Measurements from ENCODE around the gene SAC3D1. TPM values are rescaled to one million over a fixed set of nuclear protein-coding genes. Genes with fewer than 3 reads are reported as not detected.

Gene SAC3D1
- total RNA-seq, 2 donors from 2014 or later, result 25.0 to 29.4 TPM

DNA sequence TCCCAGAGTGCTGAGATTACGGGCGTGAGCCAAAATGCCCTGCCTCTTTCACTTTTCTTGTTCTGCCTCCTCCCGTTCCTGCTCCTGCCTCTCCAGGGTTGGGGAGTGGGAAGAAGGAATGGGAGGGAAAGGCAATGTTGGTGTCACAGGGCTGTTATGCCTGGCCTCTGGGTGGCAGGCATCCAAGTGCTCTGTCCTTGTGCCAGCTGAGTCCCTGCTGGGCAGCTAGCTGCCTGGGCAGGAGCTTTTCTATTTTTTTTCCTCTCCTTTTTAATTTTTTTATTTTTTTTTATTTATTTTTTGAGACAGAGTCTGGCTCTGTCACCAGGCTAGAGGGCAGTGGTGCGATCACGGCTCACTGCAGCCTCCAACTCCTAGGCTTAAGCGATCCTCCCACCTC lies 4.1 kb upstream of the SAC3D1 start:
- Histone ChIP-seq H3K27ac (no peak overlapping the region), H3K4me1 (replicated peaks) (peaks cover 5% of the 10 kb centered on the region), H3K27me3 (replicated peaks; ENCODE audit: insufficient read depth) (no peaks in the 10 kb centered on the region), H3K4me3 (no peak overlapping the region), H3K36me3 (peaks cover 13 to 14% of the 10 kb centered on the region in 2 donors), H3K9me3 (no peaks in the 10 kb centered on the region)
- intact Hi-C loops (cut with DNase I), result no loop called here
- WGBS, result 71% methylated on average over 6 of the region's 6 CpGs
- no peak for TF ChIP-seq POLR2A (IDR thresholded peaks at IDR 0.05)
- no peak for TF ChIP-seq CTCF (IDR thresholded peaks at IDR 0.05)
- no peak for TF ChIP-seq POLR2AphosphoS5 (IDR thresholded peaks at IDR 0.05)
- peak; percentile 36 for DNase-seq (ENCODE audit: low spot score)

DNA sequence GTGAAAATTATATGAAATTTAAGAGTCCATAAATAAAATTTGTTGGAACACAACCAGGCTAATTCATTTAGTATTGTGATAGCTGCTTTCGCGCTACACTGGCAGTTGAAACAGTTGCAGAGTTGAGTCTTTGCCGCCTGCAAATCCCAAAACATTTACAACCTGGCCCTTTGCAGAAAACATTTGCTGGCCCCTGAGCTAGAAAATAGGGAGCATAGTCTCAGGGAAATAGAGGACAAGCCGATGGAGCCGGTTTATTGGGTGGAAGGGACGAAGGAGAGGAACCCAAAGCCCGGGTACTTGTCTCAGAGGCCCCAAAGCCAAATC lies 527 bp upstream of the SAC3D1 start:
- Histone ChIP-seq H3K9me3 (no peaks in the 10 kb centered on the region), H3K36me3 (peaks cover 6% of the 10 kb centered on the region in 2 donors), H3K27me3 (replicated peaks; ENCODE audit: insufficient read depth) (no peaks in the 10 kb centered on the region), H3K4me1 (replicated peaks) (peaks cover 5% of the 10 kb centered on the region), H3K4me3 (peak overlapping the region; percentile 80 to 82), H3K27ac (peak overlapping the region; percentile 88 to 95)
- intact Hi-C loops (cut with DNase I), result loop anchor here (5.0 kb wide), 1 partner anchor 42 kb away; the partner anchor contains the start of genes CDCA5 and ZFPL1
- TF ChIP-seq CTCF (IDR thresholded peaks at IDR 0.05) (no peak), POLR2A (IDR thresholded peaks at IDR 0.05) (no peak), POLR2AphosphoS5 (IDR thresholded peaks at IDR 0.05) (no peak)
- no peak for DNase-seq (ENCODE audit: low spot score)
- WGBS, result 15% methylated on average over 7 of the region's 7 CpGs

DNA sequence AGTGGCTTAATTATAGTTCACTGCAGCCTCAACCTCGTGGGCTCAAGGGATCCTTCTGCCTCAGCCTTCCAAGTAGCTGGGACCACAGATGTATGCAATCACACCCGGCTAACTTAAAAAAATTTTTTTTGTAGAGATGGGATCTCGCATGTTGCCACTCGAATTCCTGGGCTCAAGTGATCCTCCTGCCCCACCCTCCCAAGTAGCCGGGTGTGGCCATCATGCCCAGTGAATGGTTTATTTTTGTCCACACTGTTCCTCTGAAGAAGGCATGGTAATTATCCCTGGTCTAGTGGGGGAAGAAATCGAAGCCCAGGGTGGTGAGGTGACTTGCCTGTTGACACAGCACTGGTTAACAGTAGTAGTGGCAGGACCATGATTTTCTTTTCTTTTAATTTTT lies 1.9 kb downstream of the SAC3D1 start:
- intact Hi-C loops (cut with DNase I), result loop anchor here (5.0 kb wide), 1 partner anchor 39 kb away; the partner anchor contains the start of genes CDCA5 and ZFPL1
- peaks cover 5% of the 10 kb centered on the region for H3K4me1 ChIP-seq (replicated peaks)
- no peak for DNase-seq (ENCODE audit: low spot score)
- no peak overlapping the region for H3K4me3 ChIP-seq
- peaks cover 0 to 6% of the 10 kb centered on the region in 2 donors for H3K36me3 ChIP-seq
- 86% methylated on average over 6 of the region's 6 CpGs for whole genome bisulfite sequencing
- H3K27ac ChIP-seq, result no peak overlapping the region
- H3K27me3 ChIP-seq (replicated peaks; ENCODE audit: insufficient read depth), result no peaks in the 10 kb centered on the region
- H3K9me3 ChIP-seq, result no peaks in the 10 kb centered on the region
- TF ChIP-seq POLR2AphosphoS5 (IDR thresholded peaks at IDR 0.05) (no peak), POLR2A (IDR thresholded peaks at IDR 0.05) (no peak), CTCF (IDR thresholded peaks at IDR 0.05) (no peak)

GRCh38 chr11:65043881-65044501 lies 3.0 kb downstream of the SAC3D1 start:
- Histone ChIP-seq H3K4me3 (no peak overlapping the region), H3K27ac (no peak overlapping the region), H3K27me3 (replicated peaks; ENCODE audit: insufficient read depth) (no peaks in the 10 kb centered on the region), H3K36me3 (no peaks in the 10 kb centered on the region), H3K4me1 (replicated peaks) (peaks cover 5% of the 10 kb centered on the region), H3K9me3 (no peaks in the 10 kb centered on the region)
- intact Hi-C loops (cut with DNase I), result loop anchor here (5.0 kb wide), 1 partner anchor 38 kb away; the partner anchor contains the start of genes CDCA5 and ZFPL1
- DNase-seq (ENCODE audit: low spot score), result no peak
- 88% methylated on average over 22 of the region's 23 CpGs for WGBS
- no peak for TF ChIP-seq POLR2AphosphoS5 (IDR thresholded peaks at IDR 0.05)
- TF ChIP-seq CTCF (IDR thresholded peaks at IDR 0.05), result no peak
- TF ChIP-seq POLR2A (IDR thresholded peaks at IDR 0.05), result no peak

DNA sequence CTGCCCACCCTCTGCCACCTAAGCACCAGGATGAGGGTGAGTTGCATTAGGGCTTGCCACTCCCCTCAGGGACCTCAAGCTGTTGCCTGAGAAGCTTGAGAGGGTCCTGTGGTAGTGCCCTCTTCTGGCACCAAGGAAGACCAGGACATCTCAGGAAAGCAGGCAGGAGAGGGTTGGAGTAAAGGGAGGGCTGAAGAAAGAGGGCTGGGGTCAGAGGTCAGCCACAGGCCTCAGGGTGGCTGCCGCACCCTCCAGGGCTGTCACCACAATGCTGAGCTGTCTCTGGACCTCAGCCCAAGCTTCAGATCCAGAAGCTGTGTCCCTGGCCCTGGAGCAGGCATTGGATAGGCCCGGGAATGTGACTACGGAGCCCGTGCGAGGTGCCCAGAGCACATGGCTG lies 4.1 kb downstream of the SAC3D1 start:
- H3K27me3 ChIP-seq (replicated peaks; ENCODE audit: insufficient read depth), result no peaks in the 10 kb centered on the region
- TF ChIP-seq POLR2A (IDR thresholded peaks at IDR 0.05) (no peak), CTCF (IDR thresholded peaks at IDR 0.05) (no peak), POLR2AphosphoS5 (IDR thresholded peaks at IDR 0.05) (no peak)
- H3K9me3 ChIP-seq, result no peaks in the 10 kb centered on the region
- WGBS, result 88% methylated on average over 5 of the region's 5 CpGs
- H3K27ac ChIP-seq, result no peak overlapping the region
- no peak overlapping the region for H3K4me3 ChIP-seq
- H3K4me1 ChIP-seq (replicated peaks), result peaks cover 5% of the 10 kb centered on the region
- DNase-seq (ENCODE audit: low spot score), result no peak
- intact Hi-C loops (cut with DNase I), result no loop called here
- no peaks in the 10 kb centered on the region for H3K36me3 ChIP-seq

Measured in prostate gland (tissue), 2 donors.